ENCODE data around the gene RBM45.

RBM45 gene

DNA sequence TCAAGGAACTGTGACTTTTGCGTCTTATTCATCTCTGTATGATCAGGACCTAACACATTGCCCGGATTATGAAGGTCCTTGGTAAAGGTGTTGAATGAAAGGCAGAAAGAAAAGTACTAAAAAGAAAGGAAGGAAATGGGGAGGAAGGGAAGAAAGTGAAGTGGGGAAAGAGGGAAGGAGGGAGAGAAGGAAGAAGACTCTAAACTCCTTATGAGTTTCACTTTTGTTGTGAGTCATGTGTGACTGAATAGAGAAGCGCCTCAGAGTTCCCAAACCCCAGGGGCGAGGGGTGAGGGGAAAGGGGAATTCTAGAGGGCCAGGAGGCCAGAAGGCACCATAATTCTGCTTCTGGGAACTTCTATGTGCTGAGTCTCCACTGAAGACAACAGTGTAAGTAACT is 51.2 kb downstream of the RBM45 start:
- DNase-seq, result no peak

DNA sequence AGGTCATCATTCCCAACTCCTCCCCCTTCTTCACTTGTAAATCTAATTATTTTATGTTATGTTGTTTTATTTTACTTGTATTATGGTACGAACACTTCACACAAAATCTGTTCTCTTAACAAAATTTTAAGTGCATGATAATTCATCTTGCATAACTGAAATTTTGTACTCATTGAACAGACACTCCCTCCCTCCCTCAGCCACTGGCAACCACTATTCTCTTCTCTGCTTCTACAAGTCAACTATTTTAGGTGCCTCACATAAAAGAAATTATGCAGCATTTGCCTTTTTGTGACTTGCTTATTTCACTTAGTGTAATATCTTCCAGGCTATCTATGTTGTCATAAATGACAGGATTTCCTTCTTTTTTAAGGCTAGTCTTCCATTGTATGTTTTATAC is 51.7 kb downstream of the RBM45 start:
- no peak for DNase-seq

DNA sequence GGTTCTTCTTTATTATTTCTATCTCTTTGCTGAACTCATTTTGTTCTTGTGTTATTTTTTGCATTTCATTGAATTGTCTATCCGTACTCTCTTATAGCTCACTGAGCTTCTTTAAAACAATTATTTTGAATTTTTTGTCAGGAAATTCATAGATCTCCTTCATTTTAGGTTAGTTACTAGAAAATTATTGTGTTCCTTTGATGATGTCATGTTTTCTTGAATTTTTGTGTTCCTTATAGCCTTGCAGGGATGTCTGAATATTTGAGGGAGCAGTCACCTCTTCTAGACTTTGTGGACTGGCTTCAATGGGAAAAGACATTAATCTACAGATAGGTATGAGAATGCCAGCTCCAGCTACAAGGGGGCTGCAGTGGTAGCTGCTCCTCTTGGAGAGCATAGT is 61.4 kb downstream of the RBM45 start:
- DNase-seq, result no peak

DNA sequence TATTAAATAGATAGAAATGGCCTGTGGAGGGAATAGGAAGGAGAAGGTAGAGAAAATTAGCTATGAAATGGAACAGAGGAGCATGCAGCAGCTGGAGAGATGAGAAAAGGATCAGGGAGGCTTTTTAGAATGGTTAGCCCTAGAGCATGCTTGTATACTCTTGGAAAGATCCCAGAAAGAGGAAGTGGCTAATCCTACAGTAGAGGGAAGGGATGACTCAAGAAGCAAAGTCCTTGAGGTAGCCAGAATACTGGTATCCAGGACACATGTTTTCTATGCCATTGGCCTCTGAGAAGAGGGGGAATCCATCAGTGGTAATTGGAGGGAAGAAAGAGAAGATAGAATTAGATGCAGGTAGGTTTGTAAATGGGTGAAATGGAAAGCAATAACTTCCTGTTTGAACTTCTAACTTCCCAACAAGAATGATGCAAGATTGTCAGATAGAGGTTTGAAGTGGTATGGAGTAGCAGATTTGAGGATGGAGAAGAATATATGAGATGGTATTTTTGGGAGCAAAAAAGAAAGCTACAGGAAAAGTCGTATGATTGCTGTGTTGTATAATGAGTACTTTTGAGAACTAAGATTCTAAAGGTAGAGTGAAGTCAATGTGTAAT is 64.9 kb downstream of the RBM45 start:
- DNase-seq, result no peak

Measured in RPMI8226 (cell line).